ENCODE measurements around the gene KRTCAP2. TPM values are rescaled to one million over a fixed set of nuclear protein-coding genes. Genes with fewer than 3 reads are reported as not detected.

KRTCAP2 gene
- polyA plus RNA-seq, 4 donors, result 144 to 286 (median 201) TPM

DNA sequence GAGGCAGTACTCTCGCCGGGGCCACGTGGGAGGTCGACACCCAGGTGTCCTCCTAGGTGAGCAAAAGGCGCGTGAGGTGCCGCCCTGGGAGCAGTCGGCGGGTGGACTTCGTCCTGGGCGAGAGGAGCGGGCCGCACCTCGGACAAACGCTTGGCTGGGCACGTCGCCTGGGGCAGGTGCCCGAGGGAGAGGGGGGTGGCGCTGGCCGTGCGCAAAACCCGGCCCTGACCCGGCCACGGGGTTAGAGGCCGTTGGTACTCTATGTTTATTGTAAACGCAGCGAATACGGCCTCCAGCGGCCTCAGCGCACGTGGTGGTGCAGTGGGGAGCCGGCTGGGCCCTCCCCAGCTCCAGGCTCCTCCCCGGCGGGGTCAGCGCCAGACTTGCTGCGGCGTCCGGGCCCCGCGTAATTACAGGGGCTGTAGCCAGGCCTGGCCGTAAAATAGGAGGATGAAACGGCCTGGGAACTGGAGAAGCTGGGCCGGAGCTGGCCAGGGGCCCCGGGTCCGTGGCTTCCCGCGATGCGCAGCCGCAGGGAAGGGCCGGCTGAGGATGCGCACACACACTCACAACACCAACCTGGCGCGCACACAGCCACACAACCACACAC, 47.1 kb downstream of the KRTCAP2 start:
- H3K4me1 ChIP-seq (ENCODE audit: control insufficient read depth in 3 of 3, insufficient read depth in 2 of 3, low read depth in 1 of 3, low read length in 2 of 3), result peaks cover 0 to 43% (median 6%) of the 10 kb centered on the region in 3 donors
- peaks cover 0 to 13% (median 0%) of the 10 kb centered on the region in 3 donors for H3K36me3 ChIP-seq (ENCODE audit: control insufficient read depth in 3 of 3, insufficient read depth in 2 of 3, low read depth in 1 of 3, low read length in 3 of 3)
- 1 to 29% (median 21%) methylated on average over 49 to 53 of the region's 53 CpGs for WGBS, 3 donors
- no peaks in the 10 kb centered on the region for H3K9me3 ChIP-seq (ENCODE audit: control insufficient read depth in 2 of 2, insufficient read depth in 1 of 2, low read depth in 1 of 2, low read length in 1 of 2)
- peaks cover 0 to 6% (median 0%) of the 10 kb centered on the region in 3 donors for H3K27me3 ChIP-seq (ENCODE audit: control insufficient read depth in 3 of 3, insufficient read depth in 3 of 3, low read length in 3 of 3)
- peak overlapping the region in 2 of 3 donors; percentile 85 to 93 for H3K4me3 ChIP-seq (ENCODE audit: low read depth in 1 of 3, low read length in 3 of 3)
- FAIRE-seq (no peak), DNase-seq (peak; percentile 94 to 97)
- H3K27ac ChIP-seq (ENCODE audit: low read depth in 1 of 3, low read length in 2 of 3), result peak overlapping the region; percentile 89 to 98 (median 96)

DNA sequence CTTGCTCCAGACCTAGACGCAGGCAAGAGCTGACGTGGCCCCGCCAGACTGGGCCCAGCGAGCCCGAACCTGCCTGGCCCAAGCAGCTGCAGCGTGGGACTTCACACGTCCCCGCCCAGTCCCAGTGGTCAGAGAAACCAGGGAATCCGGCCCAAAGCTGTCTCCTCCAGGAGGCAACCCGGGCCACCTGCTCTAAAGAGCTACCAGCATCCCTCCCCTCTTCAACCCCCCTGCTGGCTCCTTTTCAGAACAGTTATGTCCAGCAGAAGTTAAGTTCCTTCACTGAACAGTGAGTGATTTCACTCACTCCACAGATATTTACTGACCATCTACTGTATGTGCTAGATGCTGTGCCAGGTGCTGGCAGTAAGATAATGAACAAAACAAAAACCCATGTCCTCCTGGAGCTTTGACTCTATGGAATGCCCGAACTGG, 47.6 kb downstream of the KRTCAP2 start:
- DNase-seq (no peak), FAIRE-seq (no peak)
- Histone ChIP-seq H3K4me3 (ENCODE audit: low read depth in 1 of 3, low read length in 3 of 3) (no peak overlapping the region), H3K36me3 (ENCODE audit: control insufficient read depth in 3 of 3, insufficient read depth in 2 of 3, low read depth in 1 of 3, low read length in 3 of 3) (peaks cover 0 to 12% (median 0%) of the 10 kb centered on the region in 3 donors), H3K9me3 (ENCODE audit: control insufficient read depth in 2 of 2, insufficient read depth in 1 of 2, low read depth in 1 of 2, low read length in 1 of 2) (no peaks in the 10 kb centered on the region), H3K4me1 (ENCODE audit: control insufficient read depth in 3 of 3, insufficient read depth in 2 of 3, low read depth in 1 of 3, low read length in 2 of 3) (peaks cover 0 to 43% (median 6%) of the 10 kb centered on the region in 3 donors), H3K27me3 (ENCODE audit: control insufficient read depth in 3 of 3, insufficient read depth in 3 of 3, low read length in 3 of 3) (peaks cover 0 to 6% (median 0%) of the 10 kb centered on the region in 3 donors), H3K27ac (ENCODE audit: low read depth in 1 of 3, low read length in 2 of 3) (peak overlapping the region; percentile 89 to 98 (median 96))
- WGBS, 3 donors, result 25 to 56% (median 55%) methylated on average over 11 of the region's 11 CpGs

DNA sequence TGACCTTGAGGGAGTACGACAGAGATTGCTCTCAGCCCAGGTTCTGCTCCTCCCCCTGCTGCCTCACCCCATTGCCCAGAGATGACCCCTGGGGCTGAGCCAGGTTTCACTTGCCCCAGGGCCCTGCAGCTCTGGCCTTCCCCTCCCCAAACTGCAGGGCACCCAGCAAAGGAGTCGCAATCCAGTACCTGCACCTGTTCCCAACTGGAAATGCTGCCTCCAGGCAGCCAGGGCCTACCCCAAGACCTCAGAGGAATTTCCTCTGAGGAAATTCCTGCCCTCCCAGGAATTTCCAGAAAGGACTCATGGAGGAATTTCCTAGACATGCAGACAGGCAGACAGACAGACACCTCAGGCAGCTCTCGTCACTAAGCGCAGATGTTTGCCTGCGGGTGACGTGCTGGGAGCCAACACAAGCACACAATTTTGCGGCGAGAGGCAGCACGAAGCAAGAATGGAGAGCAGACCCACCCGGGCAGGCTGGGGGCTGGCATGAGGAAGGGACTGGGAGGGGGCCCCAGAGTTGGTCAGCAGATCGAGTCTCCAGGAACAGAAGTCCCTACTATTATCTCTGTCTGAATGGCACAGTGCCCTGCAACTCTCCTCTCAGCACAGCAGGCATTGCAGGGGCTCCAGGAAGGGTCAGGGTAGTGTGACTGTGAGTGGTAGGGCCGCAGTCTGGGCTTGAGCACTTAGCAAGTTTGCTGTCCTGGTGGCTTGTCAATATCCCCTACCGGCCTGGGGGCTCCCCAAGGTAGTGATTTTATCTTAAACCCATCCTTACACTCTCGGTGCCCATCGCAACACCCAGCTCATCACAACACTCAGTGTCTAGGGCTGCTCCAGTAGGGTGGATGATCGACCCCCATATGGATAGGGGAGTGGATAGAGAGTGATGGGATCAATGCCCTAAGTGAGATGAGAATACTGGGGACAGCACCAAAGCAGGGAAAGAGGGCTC, 48.3 kb downstream of the KRTCAP2 start:
- peaks cover 0 to 47% (median 11%) of the 10 kb centered on the region in 3 donors for H3K4me1 ChIP-seq (ENCODE audit: control insufficient read depth in 3 of 3, insufficient read depth in 2 of 3, low read depth in 1 of 3, low read length in 2 of 3)
- 63 to 77% (median 71%) methylated on average over 16 of the region's 16 CpGs for WGBS, 3 donors
- peaks cover 0 to 6% (median 0%) of the 10 kb centered on the region in 3 donors for H3K36me3 ChIP-seq (ENCODE audit: control insufficient read depth in 3 of 3, insufficient read depth in 2 of 3, low read depth in 1 of 3, low read length in 3 of 3)
- peak overlapping the region; percentile 89 to 98 (median 96) for H3K27ac ChIP-seq (ENCODE audit: low read depth in 1 of 3, low read length in 2 of 3)
- DNase-seq (peak; percentile 38 to 57), FAIRE-seq (no peak)
- H3K27me3 ChIP-seq (ENCODE audit: control insufficient read depth in 3 of 3, insufficient read depth in 3 of 3, low read length in 3 of 3), result peaks cover 0 to 6% (median 0%) of the 10 kb centered on the region in 3 donors
- no peaks in the 10 kb centered on the region for H3K9me3 ChIP-seq (ENCODE audit: control insufficient read depth in 2 of 2, insufficient read depth in 1 of 2, low read depth in 1 of 2, low read length in 1 of 2)
- H3K4me3 ChIP-seq (ENCODE audit: low read depth in 1 of 3, low read length in 3 of 3), result no peak overlapping the region

DNA sequence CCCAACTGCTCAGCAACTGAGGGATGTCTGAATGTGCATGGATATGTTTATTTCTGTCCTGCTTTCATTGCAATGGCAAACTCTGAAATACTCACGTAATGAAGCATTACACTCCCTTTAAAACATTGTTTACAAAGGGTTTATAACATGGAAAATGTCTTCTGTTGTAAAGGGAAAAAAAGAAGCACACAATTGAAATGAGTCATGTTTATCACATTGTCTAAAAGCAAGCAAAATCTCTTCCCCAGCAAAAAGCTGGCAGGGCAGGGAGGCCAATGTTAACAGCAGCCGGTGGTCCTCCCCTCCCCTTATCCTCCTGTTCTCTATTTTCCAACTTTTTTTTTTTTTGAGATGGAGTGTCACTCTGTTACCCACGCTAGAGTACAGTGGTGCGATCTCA, 49.3 kb downstream of the KRTCAP2 start:
- FAIRE-seq, result no peak
- H3K36me3 ChIP-seq (ENCODE audit: control insufficient read depth in 3 of 3, insufficient read depth in 2 of 3, low read depth in 1 of 3, low read length in 3 of 3), result no peaks in the 10 kb centered on the region
- no peak overlapping the region for H3K4me3 ChIP-seq (ENCODE audit: low read depth in 1 of 3, low read length in 3 of 3)
- DNase-seq, result peak; percentile 8 to 38
- H3K27ac ChIP-seq (ENCODE audit: low read depth in 1 of 3, low read length in 2 of 3), result peak overlapping the region in 1 of 3 donors; percentile 24
- H3K9me3 ChIP-seq (ENCODE audit: control insufficient read depth in 2 of 2, insufficient read depth in 1 of 2, low read depth in 1 of 2, low read length in 1 of 2), result no peaks in the 10 kb centered on the region
- peaks cover 0 to 6% (median 0%) of the 10 kb centered on the region in 3 donors for H3K27me3 ChIP-seq (ENCODE audit: control insufficient read depth in 3 of 3, insufficient read depth in 3 of 3, low read length in 3 of 3)
- 39 to 52% (median 52%) methylated on average over 4 of the region's 4 CpGs for WGBS, 3 donors
- H3K4me1 ChIP-seq (ENCODE audit: control insufficient read depth in 3 of 3, insufficient read depth in 2 of 3, low read depth in 1 of 3, low read length in 2 of 3), result peaks cover 0 to 47% (median 11%) of the 10 kb centered on the region in 3 donors

DNA sequence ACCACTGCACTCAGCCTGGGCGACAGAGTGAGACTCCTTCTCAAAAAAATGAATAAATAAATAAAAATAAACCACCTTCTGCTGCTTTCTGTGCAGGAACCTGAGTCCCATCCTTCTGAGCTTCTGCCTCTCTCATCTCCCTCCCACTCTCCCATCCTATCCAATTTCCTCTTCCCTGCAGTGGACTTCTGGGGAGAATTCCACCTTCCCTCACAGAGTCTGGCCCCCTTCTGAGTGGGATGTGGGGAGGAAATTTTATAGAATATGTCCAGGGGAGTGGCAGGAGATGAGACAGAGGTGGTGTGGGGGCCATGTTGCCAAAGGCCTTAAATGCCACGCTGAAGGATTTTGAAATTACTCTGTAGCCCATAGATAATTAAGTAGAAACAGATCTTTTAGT, 50.8 kb downstream of the KRTCAP2 start:
- H3K4me1 ChIP-seq (ENCODE audit: control insufficient read depth in 3 of 3, insufficient read depth in 2 of 3, low read depth in 1 of 3, low read length in 2 of 3), result peaks cover 0 to 46% (median 11%) of the 10 kb centered on the region in 3 donors
- no peak overlapping the region for H3K4me3 ChIP-seq (ENCODE audit: low read depth in 1 of 3, low read length in 3 of 3)
- FAIRE-seq (no peak), DNase-seq (no peak)
- H3K27ac ChIP-seq (ENCODE audit: low read depth in 1 of 3, low read length in 2 of 3), result no peak overlapping the region
- no peaks in the 10 kb centered on the region for H3K9me3 ChIP-seq (ENCODE audit: control insufficient read depth in 2 of 2, insufficient read depth in 1 of 2, low read depth in 1 of 2, low read length in 1 of 2)
- H3K27me3 ChIP-seq (ENCODE audit: control insufficient read depth in 3 of 3, insufficient read depth in 3 of 3, low read length in 3 of 3), result peaks cover 0 to 6% (median 0%) of the 10 kb centered on the region in 3 donors
- H3K36me3 ChIP-seq (ENCODE audit: control insufficient read depth in 3 of 3, insufficient read depth in 2 of 3, low read depth in 1 of 3, low read length in 3 of 3), result no peaks in the 10 kb centered on the region
- 69 to 95% (median 81%) methylated on average over 2 of the region's 2 CpGs for WGBS, 3 donors

DNA sequence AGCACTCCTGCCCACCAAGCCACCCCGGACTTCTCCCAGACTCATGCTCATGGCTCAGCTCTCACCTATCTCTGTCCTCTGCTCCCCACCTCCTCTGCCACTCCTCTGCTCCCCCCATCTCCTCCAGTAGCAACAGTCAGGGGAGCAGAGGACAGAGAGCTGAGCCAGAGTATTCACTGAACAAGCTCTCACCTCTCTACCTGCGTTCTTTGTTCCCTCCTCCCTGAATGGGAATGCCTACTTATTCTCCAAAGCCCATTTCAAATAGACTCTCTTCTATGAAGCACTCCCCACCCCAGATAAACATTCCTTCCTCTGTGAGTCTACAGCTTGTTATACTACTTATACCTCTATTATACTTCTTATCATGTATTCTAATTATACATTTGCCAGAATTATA, 51.9 kb downstream of the KRTCAP2 start:
- H3K4me3 ChIP-seq (ENCODE audit: low read depth in 1 of 3, low read length in 3 of 3), result no peak overlapping the region
- FAIRE-seq, result no peak
- WGBS, 3 donors, result 75 to 90% (median 76%) methylated on average over 2 of the region's 2 CpGs
- H3K4me1 ChIP-seq (ENCODE audit: control insufficient read depth in 3 of 3, insufficient read depth in 2 of 3, low read depth in 1 of 3, low read length in 2 of 3), result peaks cover 0 to 36% (median 11%) of the 10 kb centered on the region in 3 donors
- H3K9me3 ChIP-seq (ENCODE audit: control insufficient read depth in 2 of 2, insufficient read depth in 1 of 2, low read depth in 1 of 2, low read length in 1 of 2), result no peaks in the 10 kb centered on the region
- no peak for DNase-seq
- no peaks in the 10 kb centered on the region for H3K36me3 ChIP-seq (ENCODE audit: control insufficient read depth in 3 of 3, insufficient read depth in 2 of 3, low read depth in 1 of 3, low read length in 3 of 3)
- no peak overlapping the region for H3K27ac ChIP-seq (ENCODE audit: low read depth in 1 of 3, low read length in 2 of 3)
- peaks cover 0 to 6% (median 0%) of the 10 kb centered on the region in 3 donors for H3K27me3 ChIP-seq (ENCODE audit: control insufficient read depth in 3 of 3, insufficient read depth in 3 of 3, low read length in 3 of 3)

DNA sequence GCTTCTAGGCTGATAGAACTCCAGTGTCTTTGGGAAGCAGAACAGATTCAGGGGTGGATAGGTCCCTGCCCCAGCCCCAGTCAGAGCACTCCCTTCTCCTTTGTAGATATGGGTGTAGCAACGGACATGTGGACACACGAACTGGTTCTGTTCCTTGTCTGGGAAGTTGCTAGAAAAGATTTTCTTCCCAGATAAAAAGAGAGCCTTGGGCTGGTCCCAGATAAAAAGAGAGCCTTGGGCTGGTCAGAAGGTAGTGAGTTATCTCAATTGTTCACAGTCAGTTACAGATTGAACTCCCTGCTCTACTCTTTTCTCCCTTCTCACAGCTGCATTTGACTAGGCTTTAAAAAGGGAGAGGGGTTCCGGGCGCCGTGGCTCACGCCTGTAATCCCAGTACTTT, 52.9 kb downstream of the KRTCAP2 start:
- Histone ChIP-seq H3K4me3 (ENCODE audit: low read depth in 1 of 3, low read length in 3 of 3) (no peak overlapping the region), H3K9me3 (ENCODE audit: control insufficient read depth in 2 of 2, insufficient read depth in 1 of 2, low read depth in 1 of 2, low read length in 1 of 2) (no peaks in the 10 kb centered on the region), H3K27ac (ENCODE audit: low read depth in 1 of 3, low read length in 2 of 3) (peak overlapping the region in 1 of 3 donors; percentile 27), H3K4me1 (ENCODE audit: control insufficient read depth in 3 of 3, insufficient read depth in 2 of 3, low read depth in 1 of 3, low read length in 2 of 3) (peaks cover 0 to 26% (median 11%) of the 10 kb centered on the region in 3 donors), H3K27me3 (ENCODE audit: control insufficient read depth in 3 of 3, insufficient read depth in 3 of 3, low read length in 3 of 3) (no peaks in the 10 kb centered on the region), H3K36me3 (ENCODE audit: control insufficient read depth in 3 of 3, insufficient read depth in 2 of 3, low read depth in 1 of 3, low read length in 3 of 3) (no peaks in the 10 kb centered on the region)
- FAIRE-seq (no peak), DNase-seq (peak; percentile 30 to 34)
- 36 to 59% (median 37%) methylated on average over 6 of the region's 6 CpGs for WGBS, 3 donors

All from small intestine (tissue), 7 donors.